ENCODE measurements around the gene MLNR.

GRCh38 chr13:49213539-49213938 lies 6.6 kb upstream of the MLNR start:
- TF ChIP-seq CTCF (conservative IDR thresholded peaks at IDR 0.05; ENCODE audit: low read length) (no peak), EZH2phosphoT487 (IDR thresholded peaks at IDR 0.05; ENCODE audit: borderline replicate concordance, low read depth, low read length) (no peak)

Data from OCI-LY7 (cell line).